ENCODE data around the gene FADS2.

Gene FADS2

DNA sequence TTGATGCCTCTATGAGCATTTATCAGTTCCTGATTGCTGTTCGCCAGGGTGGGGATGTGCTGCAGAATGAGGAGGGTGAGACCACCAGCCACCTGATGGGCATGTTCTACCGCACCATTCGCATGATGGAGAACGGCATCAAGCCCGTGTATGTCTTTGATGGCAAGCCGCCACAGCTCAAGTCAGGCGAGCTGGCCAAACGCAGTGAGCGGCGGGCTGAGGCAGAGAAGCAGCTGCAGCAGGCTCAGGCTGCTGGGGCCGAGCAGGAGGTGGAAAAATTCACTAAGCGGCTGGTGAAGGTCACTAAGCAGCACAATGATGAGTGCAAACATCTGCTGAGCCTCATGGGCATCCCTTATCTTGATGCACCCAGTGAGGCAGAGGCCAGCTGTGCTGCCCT is 32.6 kb upstream of the FADS2 start:
- no peak for DNase-seq (ENCODE audit: low read depth, low spot score)
- no peak overlapping the region for H3K27ac ChIP-seq

DNA sequence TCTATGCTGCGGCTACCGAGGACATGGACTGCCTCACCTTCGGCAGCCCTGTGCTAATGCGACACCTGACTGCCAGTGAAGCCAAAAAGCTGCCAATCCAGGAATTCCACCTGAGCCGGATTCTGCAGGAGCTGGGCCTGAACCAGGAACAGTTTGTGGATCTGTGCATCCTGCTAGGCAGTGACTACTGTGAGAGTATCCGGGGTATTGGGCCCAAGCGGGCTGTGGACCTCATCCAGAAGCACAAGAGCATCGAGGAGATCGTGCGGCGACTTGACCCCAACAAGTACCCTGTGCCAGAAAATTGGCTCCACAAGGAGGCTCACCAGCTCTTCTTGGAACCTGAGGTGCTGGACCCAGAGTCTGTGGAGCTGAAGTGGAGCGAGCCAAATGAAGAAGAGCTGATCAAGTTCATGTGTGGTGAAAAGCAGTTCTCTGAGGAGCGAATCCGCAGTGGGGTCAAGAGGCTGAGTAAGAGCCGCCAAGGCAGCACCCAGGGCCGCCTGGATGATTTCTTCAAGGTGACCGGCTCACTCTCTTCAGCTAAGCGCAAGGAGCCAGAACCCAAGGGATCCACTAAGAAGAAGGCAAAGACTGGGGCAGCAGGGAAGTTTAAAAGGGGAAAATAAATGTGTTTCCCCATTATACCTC is 32.1 kb upstream of the FADS2 start:
- no peak overlapping the region for H3K27ac ChIP-seq
- no peak for DNase-seq (ENCODE audit: low read depth, low spot score)

DNA sequence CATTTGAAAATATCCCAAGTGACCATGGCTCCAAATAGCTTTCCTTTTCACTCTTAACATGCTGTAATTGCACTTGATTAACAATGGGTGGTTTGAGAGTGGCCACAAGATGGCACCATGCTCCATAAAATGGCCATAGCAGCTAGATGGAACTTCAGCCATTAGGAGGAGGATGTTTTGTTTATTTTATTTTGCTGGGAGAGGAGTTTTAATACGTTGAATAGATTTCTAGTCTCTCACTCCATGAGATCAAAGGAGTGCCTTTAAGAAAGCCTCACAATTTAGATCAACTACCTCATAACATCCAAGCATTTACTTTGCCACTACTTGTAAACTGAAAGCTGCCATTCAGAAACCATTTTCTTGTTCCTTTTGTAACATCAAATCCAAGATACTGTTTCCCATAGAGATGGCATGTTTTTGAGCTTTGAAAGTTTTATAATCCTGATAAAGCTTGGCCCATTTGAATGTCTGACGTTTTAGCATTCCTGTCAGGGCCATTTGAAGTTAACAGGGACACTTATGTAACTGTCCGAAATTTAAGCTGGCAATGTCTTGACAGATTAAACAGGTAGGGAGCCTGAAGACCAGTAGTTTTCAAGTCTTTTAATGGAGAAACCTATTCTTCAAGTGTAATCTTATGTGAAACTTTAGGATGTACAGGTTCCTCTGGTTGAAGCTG is 30.7 kb upstream of the FADS2 start:
- H3K27ac ChIP-seq = no peak overlapping the region

DNA sequence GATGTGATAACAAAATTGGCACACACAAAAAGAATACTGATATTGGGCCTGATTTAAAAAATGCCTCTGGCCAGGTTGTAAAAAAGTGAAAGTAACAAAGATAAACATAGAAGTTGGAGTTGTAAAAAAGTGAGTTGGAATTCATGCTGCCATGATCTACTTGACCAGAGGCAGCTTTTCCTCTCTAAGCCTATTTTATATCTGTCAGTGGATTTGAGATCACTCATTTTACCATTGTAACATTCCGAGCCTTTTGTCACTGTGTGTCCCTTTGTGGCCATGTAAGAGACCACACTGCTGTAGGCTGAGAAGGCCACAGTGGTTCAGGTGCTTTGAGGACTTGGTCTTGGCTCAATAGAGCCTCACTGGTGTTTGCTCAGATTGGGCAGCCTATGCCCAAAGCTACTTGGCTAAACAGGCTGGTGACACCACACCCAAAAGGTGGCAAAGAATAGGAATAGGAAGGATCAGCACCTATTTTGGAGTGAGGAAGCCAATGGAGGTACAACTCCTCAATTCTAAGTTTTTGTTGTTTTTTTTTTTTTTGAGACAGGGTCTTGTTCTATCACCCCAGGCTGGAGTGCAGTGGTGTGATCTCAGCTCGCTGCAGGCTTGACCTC is 28.3 kb upstream of the FADS2 start:
- no peak overlapping the region for H3K27ac ChIP-seq
- no peak for DNase-seq (ENCODE audit: low read depth, low spot score)

More for the DNA sequence above, 30.7 kb upstream of the FADS2 start:
- DNase-seq (ENCODE audit: low read depth, low spot score) = no peak

DNA sequence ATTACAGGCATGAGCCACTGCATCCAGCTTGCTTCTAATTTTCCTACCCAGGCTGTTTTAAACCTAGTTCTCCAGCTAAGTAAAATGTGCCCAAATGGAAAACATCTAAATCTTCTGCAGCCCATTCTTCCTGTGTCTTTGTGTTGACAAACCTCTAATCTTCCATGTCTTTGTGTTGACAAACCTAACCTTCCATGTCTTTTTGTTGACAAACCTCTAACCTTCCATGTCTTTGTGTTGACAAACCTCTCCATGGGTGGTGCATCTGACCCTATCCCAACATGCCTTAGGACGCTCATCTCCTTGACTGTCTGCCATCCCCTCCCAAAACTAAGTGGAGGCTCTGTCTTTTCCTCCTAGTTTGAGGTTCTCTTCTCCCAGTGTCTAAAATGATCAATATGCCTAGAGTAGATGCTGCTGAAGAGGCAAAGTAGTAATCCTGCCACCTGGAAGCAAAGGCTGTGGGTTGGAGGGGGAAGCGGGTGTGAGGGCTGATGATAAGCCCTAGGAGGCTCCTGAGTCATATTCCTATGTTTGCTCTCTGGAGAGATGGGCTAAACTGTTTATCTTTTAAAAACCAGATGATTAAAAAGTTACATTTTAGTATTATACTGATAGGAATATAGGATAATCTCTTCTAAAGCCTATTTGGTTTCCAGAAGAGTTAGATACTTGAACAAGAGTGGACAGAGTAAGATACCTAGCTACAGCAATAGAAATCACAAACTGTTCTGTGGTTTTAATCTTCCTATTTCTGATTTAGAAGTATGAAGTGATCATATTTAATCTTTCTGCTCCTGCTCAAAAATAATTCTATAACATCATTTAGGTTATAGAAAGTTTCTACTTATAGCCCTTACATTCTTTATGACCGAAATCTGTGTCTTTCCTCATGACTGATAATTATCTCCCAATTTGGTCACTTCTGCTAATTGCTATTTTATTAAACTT is 27.5 kb upstream of the FADS2 start:
- H3K27ac ChIP-seq = no peak overlapping the region
- DNase-seq (ENCODE audit: low read depth, low spot score) = no peak

DNA sequence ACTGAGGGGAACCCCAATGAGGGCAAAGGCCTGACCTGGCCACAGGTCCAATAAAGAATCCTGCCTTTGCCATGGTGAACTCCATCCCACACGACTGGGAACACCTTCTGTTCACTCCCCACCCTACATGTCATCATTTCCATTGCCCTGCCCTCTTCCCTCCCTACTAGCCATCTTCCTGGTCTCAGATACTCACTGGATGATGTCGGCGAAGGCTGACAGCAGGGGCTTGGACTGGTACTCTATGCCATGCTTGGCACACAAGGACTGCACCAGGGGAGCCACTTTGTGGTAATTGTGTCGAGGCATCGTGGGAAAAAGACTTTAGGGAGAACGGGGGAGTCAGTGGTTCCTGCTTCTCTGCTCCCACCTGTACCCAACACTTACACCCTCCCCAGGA is 25.5 kb upstream of the FADS2 start:
- DNase-seq (ENCODE audit: low read depth, low spot score) = no peak
- no peak overlapping the region for H3K27ac ChIP-seq

DNA sequence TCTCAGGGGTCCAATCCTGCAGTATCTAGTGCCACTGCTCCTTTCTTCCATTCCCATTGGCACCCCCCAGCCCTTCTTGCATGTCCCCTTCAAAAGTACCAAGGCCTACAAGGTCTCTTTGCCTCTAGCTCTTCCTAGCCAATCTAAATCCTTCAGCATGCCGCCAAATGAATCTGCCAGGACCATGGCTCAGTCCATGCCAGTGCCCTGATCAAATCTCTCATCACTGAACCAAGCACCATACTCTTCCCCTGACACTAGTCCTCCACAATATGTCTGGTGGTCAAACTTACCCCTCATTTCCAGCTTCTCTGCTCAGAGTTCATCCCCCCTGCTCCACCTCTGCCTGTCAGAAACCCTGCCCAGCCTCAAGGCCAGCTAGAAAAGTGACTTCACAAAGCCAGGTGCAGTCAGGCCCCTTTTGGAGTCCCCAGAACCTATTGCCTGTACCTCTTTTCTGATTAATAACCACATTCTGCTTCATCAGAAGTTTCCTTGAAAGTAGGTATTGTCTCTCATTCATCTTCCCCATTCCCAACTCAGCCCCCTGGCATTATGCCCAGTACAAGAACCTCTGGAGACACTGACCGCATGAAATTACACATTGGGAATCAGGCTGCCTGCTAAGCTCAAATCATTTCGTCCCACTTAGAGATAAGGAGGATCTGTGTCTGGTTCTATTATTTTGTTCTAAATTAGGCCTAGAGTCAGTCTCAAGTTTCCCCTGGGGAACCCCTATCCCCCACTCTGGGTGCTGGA is 24.0 kb upstream of the FADS2 start:
- H3K27ac ChIP-seq = no peak overlapping the region
- no peak for DNase-seq (ENCODE audit: low read depth, low spot score)

DNA sequence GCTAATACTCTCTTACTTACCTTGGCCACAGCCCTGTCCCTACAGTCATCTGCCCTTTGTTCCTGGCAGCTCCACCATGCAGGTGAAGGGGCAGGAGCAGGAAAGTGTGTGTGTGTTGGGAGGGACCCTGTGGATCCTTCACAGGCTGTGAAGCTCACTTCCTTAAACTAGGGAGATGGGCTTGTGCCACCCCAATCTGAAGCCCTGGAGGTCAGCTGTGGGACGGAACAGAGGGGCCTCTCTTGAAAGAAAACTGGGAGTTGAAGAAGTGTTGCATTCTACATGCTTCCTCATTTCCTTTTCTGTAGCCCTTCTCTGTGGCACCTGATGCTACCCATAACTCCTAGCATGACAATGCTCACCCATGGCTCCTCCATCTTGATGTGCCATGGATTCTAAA is 23.0 kb upstream of the FADS2 start:
- no peak for DNase-seq (ENCODE audit: low read depth, low spot score)
- H3K27ac ChIP-seq = no peak overlapping the region

DNA sequence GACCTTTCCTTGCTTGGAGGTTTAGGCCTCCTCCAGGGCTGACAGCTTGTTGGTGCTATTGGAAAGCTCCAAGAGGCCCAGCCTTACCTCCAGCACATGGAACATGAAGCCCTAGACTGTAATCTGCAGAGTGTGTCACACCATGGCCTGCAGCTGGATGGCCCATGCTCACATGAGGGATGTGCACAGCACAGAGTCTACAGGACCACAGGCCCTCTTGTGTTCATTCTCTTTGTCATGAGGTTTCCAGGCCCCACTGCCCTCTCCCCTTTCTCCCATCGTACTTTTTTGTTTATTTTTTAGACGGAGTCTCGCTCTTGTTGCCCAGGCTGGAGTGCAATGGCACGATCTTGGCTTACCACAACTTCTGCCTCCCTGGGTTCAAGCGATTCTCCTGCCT is 21.3 kb upstream of the FADS2 start:
- H3K27ac ChIP-seq = no peak overlapping the region
- DNase-seq (ENCODE audit: low read depth, low spot score) = no peak

DNA sequence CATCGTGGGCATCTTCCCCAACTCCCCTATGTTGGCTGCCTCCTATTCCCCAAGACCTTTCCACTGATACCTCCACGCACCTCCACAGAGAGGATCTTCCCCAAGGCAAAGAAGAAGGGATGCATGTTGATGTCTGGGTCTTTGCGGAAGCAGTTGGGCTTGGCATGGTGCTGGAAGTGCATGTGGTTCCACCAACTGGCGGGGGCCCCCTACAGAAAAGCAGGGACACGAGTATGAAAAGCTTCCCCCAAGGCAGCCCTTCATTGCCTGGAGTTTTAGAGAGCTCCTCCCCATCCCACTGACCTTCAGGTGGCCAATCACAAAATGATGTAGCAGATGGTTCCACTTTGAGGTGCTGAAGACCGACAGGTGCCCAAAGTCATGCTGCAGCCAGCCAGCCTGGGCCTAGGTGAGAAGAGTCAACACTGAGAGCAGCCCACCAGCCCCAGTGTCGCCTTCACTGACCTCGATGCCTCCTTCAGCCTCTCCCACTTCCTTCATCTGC is 17.4 kb upstream of the FADS2 start:
- no peak overlapping the region for H3K27ac ChIP-seq
- DNase-seq (ENCODE audit: low read depth, low spot score) = no peak

DNA sequence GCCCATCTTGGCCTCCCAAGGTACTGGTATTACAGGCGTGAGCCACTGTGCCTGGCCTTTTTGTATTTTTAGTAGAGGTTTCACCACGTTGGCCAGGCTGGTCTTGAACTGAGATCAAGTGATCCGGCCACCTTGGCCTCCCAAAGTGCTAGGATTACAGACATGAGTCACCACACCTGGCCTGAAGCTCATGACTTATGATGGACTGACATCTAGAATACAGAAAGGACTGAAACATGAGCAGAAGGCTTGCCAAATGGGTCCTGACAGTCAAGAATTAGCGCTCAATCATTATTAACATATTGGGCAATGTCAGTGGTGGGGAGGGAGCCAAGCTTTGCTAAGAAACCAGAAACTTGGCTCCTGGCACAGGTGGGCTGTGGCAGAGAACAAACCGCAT is 16.3 kb upstream of the FADS2 start:
- no peak for DNase-seq (ENCODE audit: low read depth, low spot score)
- no peak overlapping the region for H3K27ac ChIP-seq

DNA sequence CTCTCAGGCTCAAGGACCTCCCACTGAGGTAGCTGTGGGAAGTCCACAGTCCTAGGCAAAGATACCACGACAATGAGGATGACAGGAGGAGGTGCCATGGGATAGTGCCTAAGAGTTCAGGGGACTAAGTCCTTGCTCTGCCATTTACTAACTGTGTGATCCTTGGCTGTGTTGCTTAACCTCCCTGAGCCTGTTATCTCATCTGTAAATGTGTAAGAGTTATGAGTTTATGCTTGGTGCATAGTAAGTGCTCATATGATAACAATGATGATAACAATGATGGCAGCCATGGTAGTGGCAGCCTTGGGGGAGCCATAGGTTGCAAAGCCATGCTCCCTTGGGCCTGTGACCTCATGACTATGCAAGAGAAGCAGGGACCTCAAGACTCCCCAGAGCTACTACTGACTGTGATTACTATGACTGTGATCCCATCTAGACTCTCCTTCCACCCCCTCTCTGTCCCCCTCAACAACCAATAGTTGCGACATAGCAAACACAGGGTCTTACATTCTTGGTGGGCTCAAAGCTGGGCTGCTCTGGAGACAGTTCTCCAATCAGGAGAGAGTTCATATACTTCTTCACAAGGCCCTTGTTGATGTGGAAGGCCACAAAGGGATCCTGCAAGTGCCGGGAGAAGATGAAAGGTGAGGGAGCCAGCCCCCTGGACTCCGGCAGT is 15.2 kb upstream of the FADS2 start:
- H3K27ac ChIP-seq = no peak overlapping the region
- no peak for DNase-seq (ENCODE audit: low read depth, low spot score)

DNA sequence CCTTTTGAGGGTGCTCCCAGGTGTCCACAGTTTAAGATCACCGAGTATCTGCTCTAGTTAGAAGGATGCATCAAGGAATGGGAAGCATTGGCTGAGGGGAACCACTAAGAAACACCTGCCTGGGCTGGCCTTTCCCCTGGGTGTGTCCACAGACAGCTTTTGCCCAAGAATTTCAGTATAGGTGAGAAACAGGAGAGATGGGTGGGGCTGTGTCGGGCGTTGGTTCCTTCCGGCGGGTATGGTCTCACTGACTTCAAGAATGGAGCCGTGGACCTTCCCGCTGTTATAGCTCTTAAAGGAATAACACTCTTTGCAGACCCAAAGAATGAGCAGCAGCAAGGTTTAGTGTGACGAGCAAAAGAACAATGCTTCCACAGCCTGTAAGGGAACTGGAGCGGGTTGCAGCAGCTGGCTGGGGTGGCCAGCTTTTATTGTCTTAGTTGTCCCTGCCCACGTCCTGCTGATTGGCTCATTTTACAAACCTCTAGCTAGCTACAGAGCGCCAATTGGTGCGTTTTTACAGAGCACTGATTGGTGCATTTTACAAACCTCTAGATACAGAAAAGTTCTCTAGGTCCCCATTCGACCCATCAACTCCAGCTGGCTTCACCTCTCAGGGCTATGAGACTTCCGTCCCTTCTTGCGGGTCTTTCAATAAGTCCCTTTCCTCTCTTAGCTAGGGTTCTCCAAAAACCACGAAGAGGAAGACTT is 13.7 kb upstream of the FADS2 start:
- no peak for DNase-seq (ENCODE audit: low read depth, low spot score)
- peak overlapping the region; percentile 83 for H3K27ac ChIP-seq

DNA sequence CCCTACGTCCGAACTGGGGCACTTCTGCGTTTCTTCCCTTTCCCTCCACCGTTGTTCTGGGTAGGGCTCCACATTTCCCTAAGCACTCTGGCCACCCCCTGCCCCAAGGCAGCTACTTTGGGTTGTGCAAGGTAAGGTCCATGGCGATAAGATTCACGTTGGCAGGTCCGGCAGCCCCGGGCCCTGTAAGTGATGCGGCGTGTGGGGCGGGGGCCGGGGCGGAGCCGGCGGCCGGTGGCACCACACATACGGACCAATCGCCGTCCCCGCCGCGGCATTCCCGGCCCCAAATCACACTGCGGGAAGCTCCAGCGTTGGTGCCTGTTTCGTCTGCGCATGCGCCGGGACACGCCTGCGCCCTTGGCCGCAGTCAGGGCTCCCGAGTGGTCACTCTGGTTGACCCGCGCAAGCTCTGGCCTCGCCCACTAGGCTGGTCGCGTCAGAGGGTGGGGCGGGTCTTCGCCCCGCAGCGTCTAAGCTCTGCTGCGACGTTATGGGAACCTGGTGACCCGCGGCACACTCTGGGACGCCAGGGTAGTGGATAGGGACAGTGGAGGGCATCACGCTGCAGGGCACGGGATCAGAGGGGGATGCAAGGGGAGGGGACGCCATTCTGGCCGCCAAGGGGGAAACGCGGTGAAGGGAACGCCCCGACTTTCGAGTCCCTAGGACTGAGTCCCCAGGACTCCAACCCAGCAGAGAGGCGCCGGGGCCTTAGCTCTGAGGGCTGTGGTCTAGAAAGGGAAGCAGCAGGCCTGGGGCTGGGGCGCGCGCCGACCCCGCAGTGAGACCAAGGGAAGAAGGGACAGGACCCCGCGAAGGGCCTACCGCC is 12.9 kb upstream of the FADS2 start:
- DNase-seq (ENCODE audit: low read depth, low spot score) = no peak
- peak overlapping the region; percentile 83 for H3K27ac ChIP-seq

DNA sequence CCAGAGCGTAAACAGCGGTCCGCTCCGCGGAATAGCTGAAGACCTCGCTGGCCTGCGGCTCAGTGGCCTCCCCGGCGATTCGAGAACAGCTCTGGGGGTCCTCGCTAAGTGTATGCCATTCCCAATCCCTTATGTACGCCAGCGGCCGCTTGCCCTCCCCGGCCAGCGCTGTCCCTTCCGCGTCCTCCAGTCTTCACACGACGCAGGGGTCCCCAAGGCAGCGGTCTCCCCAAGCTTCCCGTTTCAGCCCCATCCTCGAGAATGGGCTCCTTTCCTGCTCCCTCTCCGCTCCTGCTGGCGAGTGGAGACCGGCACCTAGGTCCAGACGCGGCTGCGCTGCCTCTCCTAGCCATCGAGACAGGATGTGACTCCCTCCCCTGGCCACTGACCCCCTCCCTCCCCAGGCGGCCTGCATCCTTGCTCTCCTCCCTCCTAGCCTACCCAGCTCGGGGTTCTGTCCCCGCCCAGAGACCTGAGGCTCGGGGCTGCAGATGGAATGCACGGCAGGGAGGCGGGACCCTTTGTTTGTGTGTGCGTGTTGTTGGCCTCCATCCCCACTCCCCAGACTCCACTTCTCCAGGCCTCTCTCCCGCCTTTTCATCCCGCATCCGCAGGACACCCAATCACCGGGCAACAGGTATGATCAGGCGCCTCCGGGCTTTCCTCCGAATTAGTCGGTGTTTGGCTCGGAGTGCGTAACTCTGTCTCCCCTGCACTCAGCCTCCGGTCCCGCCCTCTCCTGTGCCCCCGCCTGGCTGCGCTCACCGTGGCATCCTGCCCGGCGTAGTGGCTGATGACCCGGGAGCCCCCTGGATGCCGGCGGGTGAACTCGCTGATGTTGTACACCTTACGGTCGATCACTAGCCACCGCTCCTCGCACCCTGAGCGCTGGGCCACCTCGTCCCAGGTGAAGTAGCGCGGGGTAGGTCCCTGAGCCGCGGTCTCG is 12.0 kb upstream of the FADS2 start:
- peak overlapping the region; percentile 83 for H3K27ac ChIP-seq
- no peak for DNase-seq (ENCODE audit: low read depth, low spot score)

DNA sequence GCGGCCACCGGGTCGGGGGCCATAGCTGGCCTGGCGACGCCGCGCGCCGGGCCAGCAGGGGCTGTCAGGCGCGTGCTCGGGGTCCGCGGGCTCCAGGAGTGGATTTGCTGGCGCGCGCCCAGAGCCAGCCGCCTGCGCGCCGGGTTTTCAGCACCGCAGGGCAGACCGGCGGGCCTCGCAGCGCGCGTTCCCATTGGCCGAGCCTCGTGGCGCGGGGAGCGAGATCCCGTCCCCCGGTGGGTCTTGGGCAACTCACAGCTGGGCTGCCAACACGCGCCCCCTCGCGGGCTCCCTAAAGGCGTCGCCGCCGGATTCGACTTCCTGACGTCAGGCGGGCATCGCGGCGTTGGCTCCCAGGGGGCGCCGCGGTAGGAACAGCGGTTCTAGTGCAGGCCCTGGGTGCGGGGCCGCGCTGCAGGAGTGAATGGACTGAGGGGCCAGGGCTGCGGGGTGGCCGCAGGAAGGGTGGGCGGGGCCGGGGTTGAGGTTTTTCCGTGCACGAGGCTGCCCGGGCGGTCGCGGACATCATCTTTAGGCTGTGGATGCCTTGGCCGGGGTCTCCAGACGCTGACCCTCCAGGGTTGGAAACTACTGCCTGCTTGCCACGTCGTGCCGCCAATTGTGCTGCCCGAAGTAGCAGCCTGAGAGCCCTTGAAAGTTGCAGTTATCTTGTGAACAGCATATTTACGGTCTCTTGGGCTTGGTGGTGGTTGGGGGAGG is 11.2 kb upstream of the FADS2 start, which contains the start of gene FADS1:
Gene FADS1, minus strand, starts transcription at position 268 of the 720 bp plus-strand sequence. Its CDS starts 74 bp downstream, at position 194.
- H3K27ac ChIP-seq = peak within 1 kb of the TSS; percentile 83
- DNase-seq (ENCODE audit: low read depth, low spot score) = peak; percentile 29

Measured in epithelial cell of prostate (primary cell).